Measurements from ENCODE around the gene DIPK1A.

DIPK1A gene

DNA sequence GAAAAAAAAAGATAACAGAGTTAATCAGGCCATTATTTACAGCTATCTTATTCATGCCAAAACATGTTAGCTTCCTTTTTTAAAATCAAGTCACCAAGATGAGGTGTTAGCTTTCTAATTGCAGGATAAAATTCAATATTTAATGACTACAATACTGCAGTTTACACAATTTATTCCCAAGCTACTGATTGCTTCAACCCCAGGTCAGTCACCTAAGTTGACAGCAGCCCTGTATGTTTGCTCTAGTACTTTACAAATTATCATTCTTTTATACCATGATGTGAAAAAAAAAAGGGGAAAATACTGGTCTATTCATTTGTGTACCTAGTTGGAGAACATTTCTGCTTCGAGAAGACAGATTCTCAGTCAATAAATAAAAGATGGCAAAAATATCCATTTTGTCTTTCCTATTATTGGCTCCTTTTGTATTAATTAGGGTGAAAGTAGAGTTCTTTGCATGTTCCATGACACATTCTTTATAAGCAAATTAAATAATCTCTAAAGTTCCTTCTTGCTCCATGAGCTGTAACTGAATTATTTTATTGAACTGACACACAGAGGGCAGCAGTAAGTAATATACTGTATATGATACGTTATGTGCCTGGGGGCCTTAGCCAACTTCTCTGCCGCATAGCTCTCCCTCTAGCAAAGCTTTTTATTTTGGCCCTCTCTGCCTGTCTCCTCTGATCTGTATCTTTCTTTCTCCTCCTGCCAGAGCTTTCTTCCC, 48.0 kb downstream of the DIPK1A start:
- no peak for DNase-seq

GRCh38 chr1:92910081-92910480, 51.2 kb downstream of the DIPK1A start:
- DNase-seq = no peak

GRCh38 chr1:92909321-92909720, 51.9 kb downstream of the DIPK1A start:
- DNase-seq = no peak

DNA sequence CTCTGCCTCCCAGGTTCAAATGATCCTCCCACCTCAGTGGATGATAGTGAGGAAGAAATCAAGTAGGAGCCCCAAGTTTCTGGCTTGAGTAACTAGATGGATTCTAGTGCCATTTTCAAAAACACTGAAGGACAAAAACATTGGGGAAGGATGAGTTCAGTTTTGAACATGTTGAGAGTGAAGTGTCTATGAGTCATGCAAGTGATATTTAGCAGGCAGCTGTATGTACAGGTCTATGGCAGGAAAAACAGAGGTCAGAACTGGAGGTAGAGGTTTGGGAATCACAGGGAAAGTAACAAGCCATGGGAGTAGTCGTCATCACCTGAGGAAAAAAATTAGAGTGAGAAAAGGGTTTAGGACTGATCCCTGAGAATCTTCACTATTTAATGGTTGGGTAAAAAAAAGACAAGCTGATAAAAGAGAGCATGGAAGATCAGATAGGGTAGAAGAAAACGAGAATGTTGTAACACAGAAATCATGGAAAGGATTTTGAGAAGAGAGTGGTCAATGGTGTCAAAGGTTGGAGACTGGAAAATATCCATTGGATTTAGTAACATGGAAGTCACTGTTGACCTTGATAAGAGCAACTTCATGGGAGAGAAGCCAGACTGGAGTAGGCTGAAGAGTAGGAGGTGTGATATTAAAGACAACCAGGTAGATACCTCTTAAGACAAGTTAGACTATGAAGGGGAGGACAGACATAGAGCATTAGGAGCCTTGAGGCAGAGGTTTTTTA, 53.1 kb downstream of the DIPK1A start:
- DNase-seq = no peak

DNA sequence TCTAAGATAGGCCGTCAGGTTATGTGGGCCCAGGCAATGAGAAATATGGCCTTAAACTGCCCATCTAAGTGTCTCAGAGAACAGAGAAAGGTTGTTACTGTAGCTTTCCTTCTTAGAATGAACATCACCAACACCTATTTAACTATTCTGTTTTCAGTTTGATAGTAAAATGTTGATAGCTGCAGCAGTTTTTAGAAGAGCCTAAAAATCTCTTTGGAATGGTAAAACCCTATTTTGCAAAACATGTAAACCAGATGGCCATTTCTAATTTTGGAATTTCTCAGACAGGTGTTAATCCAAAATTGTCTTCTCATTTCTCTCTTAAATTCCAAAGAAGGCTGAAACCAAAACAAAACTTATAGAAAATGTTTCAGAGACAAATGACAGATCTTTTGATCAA, 57.5 kb downstream of the DIPK1A start:
- DNase-seq = no peak

DNA sequence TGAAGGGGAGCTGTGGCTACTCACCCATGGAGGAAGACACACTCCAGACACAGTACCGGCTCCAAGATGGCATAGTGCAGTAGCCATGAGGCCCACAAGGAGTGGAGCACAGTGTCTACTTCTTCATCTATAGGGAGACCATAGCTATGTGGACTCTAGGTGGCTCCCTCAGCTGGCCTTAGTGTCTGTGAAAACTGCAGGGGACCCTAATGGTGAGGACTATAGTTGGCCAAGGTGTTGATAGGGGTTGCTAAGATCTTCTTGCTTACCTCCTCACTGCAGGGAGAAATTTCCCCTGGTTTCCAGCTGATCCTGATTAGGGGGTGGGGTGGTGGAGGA, 58.9 kb downstream of the DIPK1A start:
- DNase-seq = no peak

DNA sequence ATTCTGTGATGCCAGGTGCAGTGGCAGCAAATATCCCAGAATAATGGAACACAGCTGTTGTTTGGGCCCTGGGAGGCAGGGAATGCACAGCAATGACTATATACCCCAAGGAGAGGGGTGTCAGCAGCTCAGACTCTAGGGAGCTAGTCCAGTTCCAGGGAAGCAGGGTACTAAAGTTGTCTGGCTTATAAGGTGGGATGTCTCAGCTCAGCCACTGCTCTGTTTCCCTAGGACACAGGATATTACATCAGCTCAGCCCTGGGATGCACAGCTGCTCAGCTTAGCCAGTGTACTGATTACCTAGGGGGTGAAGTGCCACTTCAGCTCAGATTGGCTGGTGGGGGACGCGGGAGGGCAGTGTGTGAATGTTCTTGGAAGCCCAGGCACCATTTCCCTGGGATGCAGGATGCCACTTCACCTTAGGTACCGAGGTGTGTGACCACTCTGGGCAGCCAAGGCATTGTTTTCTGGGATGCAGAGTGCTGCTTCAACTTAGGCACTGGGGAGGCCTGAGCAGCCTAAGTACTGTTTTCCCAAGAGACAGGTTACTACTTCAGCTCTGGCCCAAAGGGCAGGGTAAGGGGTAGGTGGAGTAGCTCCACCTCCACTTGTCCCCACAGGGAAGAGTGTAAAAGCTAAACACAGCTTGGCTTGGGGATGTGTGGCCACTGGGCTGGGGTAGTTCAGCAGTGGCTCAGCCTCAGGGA, 59.4 kb downstream of the DIPK1A start:
- DNase-seq = no peak

- DNase-seq = no peak
These were observed 60.1 kb downstream of the DIPK1A start for GRCh38 chr1:92901126-92901525.

DNA sequence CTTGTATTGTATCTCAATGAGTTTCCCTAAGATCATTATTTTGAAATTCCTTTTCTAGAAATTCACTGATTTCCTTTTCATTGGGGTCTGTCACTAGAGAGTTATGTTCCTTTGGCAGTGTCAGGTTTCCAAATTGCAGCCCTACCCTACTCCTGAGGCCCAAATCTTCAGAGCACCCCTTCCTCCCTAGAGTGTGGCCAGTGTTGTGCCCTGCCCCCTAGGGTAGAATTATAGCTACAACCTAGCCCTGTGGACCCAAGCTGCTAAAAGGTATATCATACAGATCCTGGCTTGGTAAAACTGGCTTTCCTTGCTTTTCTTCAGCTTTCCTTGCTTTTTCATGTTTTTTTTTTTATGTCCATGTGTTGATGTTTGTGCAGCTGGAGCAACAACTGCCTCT, 60.7 kb downstream of the DIPK1A start:
- no peak for DNase-seq

- no peak for DNase-seq
These were observed 61.5 kb downstream of the DIPK1A start for GRCh38 chr1:92899780-92900179.

DNA sequence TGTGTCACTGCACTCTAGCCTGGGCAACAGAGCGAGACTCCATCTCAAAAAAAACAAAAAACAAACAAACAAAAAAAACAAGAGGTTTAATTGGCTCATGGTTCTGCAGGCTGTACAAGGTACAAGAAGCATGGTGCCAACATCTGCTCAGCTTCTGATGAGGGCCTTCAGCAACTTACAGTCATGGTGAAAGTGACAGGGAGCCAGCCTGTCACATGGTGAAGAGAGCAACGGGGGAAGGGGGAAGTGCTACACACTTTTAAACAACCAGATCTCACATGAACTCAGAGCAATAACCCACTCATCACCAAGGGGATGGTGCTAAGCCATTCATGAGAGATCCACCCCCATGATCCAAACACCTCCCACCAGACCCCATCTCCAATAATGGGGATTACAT, 63.2 kb downstream of the DIPK1A start:
- peak in 1 of 2 donors; percentile 4 for DNase-seq

DNA sequence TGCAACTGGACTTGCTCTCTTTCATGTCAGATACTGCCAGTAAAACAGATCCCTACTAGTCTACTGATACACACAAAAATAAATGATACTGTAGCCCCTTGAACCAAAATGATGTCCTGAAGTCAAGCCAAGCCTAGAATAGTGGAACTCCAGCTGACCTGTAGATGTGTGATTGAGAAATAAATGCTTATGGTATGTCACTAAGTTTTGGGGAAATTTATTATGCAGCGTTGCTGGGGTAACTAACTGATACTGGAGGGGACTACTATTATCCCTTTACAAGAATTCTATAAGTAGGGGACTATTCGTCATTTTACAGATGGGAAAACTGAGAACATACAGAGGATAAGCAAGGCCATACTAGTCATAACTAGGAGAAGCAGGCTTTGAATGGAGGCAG, 73.8 kb downstream of the DIPK1A start:
- DNase-seq = no peak

DNA sequence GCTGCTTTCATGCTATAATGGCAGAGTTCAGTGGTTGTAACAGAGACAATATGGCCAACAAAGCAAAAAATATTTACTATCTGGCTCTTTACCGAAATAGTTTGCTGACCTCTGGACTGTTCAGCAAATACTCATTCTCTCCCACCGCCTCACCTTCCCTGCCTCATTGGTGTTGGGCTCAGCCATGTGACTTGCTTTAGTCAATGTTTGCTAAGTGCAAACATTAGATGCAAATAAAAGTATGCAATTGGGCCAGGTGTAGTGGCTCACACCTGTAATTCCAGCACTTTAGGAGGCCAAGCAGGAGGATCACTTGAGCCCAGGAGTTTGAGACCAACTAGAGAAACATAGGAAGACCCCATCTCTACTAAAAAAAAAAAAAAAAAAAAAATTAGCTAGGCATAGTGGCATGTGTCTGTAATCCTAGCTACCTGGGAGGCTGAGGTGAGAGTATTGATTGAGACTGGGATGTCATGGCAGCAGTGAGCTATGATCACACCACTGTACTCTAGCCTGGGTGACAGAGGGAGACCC, 74.3 kb downstream of the DIPK1A start:
- DNase-seq = no peak

GRCh38 chr1:92884195-92884594, 77.1 kb downstream of the DIPK1A start:
- no peak for DNase-seq

- DNase-seq = no peak
These were observed 78.0 kb downstream of the DIPK1A start for GRCh38 chr1:92883297-92883696.

GRCh38 chr1:92882819-92883218, 78.4 kb downstream of the DIPK1A start:
- peak; percentile 42 to 60 for DNase-seq

- no peak for DNase-seq
These were observed 79.9 kb downstream of the DIPK1A start for GRCh38 chr1:92881391-92881790.

GRCh38 chr1:92879316-92879968, 81.8 kb downstream of the DIPK1A start:
- no peak for DNase-seq

- DNase-seq = peak in 1 of 2 donors; percentile 26
These were observed 83.5 kb downstream of the DIPK1A start for GRCh38 chr1:92877792-92878191.

DNA sequence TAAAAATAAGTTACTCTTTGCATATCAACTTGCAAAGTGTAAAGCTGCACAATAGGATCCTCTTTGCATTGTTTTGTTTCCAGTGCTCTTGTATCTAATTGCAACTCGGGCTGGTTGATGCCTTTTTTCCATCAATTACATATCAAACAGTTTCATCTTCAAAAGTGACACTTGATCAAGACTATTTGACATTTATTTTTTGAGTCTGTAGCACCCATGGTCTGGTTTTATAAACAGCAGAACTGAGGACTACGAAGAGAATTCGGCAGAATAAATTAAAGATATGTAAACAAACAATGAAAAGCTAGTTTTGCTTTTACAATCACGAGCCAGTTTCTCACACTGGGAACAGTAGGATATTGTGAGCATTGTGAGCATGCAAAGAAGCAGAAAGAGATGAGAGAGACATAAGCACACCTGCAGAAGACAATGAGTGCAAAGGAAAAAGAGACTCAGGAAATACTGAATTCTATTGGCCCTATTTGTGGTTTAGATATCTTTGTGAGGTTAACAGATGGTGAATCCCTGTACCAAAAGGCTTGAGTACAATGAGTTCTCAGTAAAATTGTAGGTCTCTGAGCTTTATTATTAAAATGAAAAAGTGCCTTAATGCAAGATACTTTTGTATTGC, 84.1 kb downstream of the DIPK1A start:
- DNase-seq = no peak

DNA sequence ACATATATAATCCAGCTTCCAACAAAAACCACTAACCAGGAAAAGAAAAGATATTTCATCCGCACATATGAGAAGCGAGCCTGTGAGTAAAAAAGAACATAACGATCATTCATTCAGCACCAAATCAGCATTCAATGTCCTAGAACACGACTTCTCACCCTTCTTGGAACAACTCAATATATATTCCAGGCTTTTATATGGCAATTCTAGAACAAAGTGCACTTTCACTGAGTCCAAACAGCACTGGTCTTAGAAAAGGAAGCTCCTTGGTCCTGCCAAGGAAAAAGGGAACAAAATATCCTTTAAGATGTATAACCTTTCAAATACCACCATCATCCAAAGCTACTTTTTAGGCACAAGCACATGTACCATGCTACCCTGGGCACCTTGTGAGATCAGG, 84.9 kb downstream of the DIPK1A start:
- DNase-seq = no peak

DNA sequence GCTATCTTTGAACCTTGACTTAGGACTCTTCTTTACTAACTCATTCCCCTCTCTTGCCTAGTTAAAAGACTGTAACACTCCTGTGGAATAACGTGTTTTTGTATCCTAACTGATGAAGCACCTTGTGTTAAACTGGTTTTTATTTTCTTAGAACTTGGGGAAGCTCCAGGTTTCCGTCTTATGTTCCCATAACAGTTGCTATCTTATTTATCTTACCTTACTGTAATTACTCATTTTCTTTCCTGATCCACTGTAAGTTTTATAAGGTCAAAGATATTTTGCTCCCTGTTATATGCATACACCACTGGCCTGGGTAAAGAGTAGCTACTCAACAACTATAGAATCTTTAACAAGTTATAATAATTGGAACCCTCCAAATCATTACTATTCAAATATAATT, 86.3 kb downstream of the DIPK1A start:
- no peak for DNase-seq

- no peak for DNase-seq
These were observed 88.5 kb downstream of the DIPK1A start for GRCh38 chr1:92872719-92873118.
